B cell (primary cell): Measurements from ENCODE around the gene KRT14. TPM values are rescaled to one million over a fixed set of nuclear protein-coding genes. Genes with fewer than 3 reads are reported as not detected.

Source experiments
- ATAC-seq: fragments of 200-7000 bp; cut with Tn5 transposase; one replicate; pipeline ENCODE4 v1.10.0; 2021; ENCODE audit warnings: low read depth, mild to moderate bottlenecking, moderate number of reproducible peaks, moderate library complexity
- CTCF ChIA-PET: fragments of 350-600 bp; sonication (Branson Sonifier 250); formaldehyde crosslinking; loops from one replicate; lab custom pipeline; 2021; ENCODE audit warnings: antibody characterized with exemption, inconsistent platforms; lab: Charles Lee
- POLR2A ChIA-PET: fragments of 350-600 bp; sonication (Branson Sonifier 250); formaldehyde crosslinking; loops from one replicate; lab custom pipeline; 2021; ENCODE audit warnings: antibody characterized with exemption; lab: Charles Lee
- DNase-seq: peaks from one replicate; pipeline ENCODE4 v3.0.0; 2013
- H2AFZ ChIP-seq: 2 replicates; pipeline ENCODE4 v1.6.1; 2012; ENCODE audit warnings: mild to moderate bottlenecking, low read depth, low read length; ENCODE audit not compliant: insufficient read depth, poor library complexity, severe bottlenecking
- H3K27ac ChIP-seq, 2 donors: 1 replicate in 1 of 2; 2 replicates in 1 of 2; pipeline ENCODE4 v1.5.1; 2012 to 2013; ENCODE audit warnings: low read length in 2 of 2, mild to moderate bottlenecking in 2 of 2, moderate library complexity in 1 of 2
- H3K27me3 ChIP-seq, 4 experiments: fragments of 200-600 bp in 1 of 4; sonication (generic) in 1 of 4; replicated peaks in 1 of 4; 1 replicate in 2 of 4; 2 replicates in 2 of 4; pipeline versions ENCODE4 v1.6.1 to v1.7.0; 2013 to 2016; ENCODE audit warnings: low read length in 3 of 4, mild to moderate bottlenecking in 2 of 4, mixed read lengths in 1 of 4, moderate library complexity in 1 of 4; ENCODE audit not compliant: insufficient read depth in 4 of 4, control insufficient read depth in 3 of 4; ENCODE audit errors: control extremely low read depth in 1 of 4
- H3K36me3 ChIP-seq, 2 experiments: replicated peaks in 1 of 2; 1 replicate in 1 of 2; 2 replicates in 1 of 2; pipeline versions ENCODE4 v1.6.1 to v1.7.1; 2013; ENCODE audit warnings: low read length in 1 of 2; ENCODE audit not compliant: insufficient read depth in 2 of 2, control insufficient read depth in 1 of 2; ENCODE audit errors: control extremely low read depth in 1 of 2, extremely low read depth in 1 of 2
- H3K4me1 ChIP-seq, 2 donors: fragments of 200-600 bp in 1 of 2; sonication (generic) in 1 of 2; 1 replicate in 1 of 2; 2 replicates in 1 of 2; pipeline versions ENCODE4 v1.5.1 to v1.6.1; 2013 to 2017; ENCODE audit warnings: low read length in 2 of 2; ENCODE audit not compliant: control insufficient read depth in 2 of 2, insufficient read depth in 2 of 2
- H3K4me2 ChIP-seq: replicated peaks from 2 replicates; pipeline ENCODE3; 2012; ENCODE audit warnings: mild to moderate bottlenecking, low read depth, low read length; ENCODE audit not compliant: poor library complexity, severe bottlenecking
- H3K4me3 ChIP-seq, 5 experiments: fragments of 200-600 bp in 1 of 5; sonication (generic) in 1 of 5; 1 replicate in 3 of 5; 2 replicates in 2 of 5; pipeline versions ENCODE4 v1.5.1 to v1.7.0; 2011 to 2016; ENCODE audit warnings: low read length in 4 of 5, mild to moderate bottlenecking in 4 of 5, low read depth in 2 of 5, control low read depth in 1 of 5, moderate library complexity in 1 of 5; ENCODE audit not compliant: insufficient read depth in 1 of 5; ENCODE audit errors: control extremely low read depth in 1 of 5, extremely low read depth in 1 of 5
- H3K79me2 ChIP-seq: fragments of 200-600 bp; sonication (generic); one replicate; pipeline ENCODE4 v1.6.0; 2016; ENCODE audit warnings: low read length; ENCODE audit not compliant: control insufficient read depth, insufficient read depth
- H3K9ac ChIP-seq: fragments of 200-600 bp; sonication (generic); 2 replicates; pipeline ENCODE4 v1.6.1; 2017; ENCODE audit warnings: mild to moderate bottlenecking, low read length, moderate library complexity
- H3K9me3 ChIP-seq, 3 donors: one replicate each; pipeline versions ENCODE4 v1.6.1 to v1.7.1; 2013; ENCODE audit warnings: low read length in 2 of 3; ENCODE audit not compliant: control insufficient read depth in 2 of 3, insufficient read depth in 1 of 3; ENCODE audit errors: control extremely low read depth in 1 of 3
- H4K20me1 ChIP-seq: 2 replicates; pipeline ENCODE4 v1.6.0; 2012; ENCODE audit warnings: mild to moderate bottlenecking, low read length; ENCODE audit not compliant: insufficient read depth, control insufficient read depth, poor library complexity, severe bottlenecking
- H3K27ac Mint-ChIP-seq: one replicate; pipeline ENCODE4 v1.8.0; 2021; ENCODE audit warnings: mixed read lengths
- H3K27me3 Mint-ChIP-seq: one replicate; pipeline ENCODE4 v1.8.0; 2021; ENCODE audit warnings: mixed read lengths
- H3K4me1 Mint-ChIP-seq: one replicate; pipeline ENCODE4 v1.8.0; 2021; ENCODE audit warnings: mixed read lengths
- H3K4me3 Mint-ChIP-seq: one replicate; pipeline ENCODE4 v1.8.0; 2021; ENCODE audit warnings: mixed read lengths
- H3K9me3 Mint-ChIP-seq: one replicate; pipeline ENCODE4 v1.8.0; 2022; ENCODE audit warnings: mixed read lengths; ENCODE audit not compliant: insufficient read depth
- CTCF ChIP-seq: fragments of 200-600 bp; IDR thresholded peaks from one replicate; pipeline ENCODE4 v1.8.0; 2022; ENCODE audit warnings: antibody characterized with exemption, mild to moderate bottlenecking
- EZH2 ChIP-seq: IDR thresholded peaks from 2 replicates; pipeline ENCODE4 v1.6.1; 2012; ENCODE audit warnings: borderline replicate concordance, low read depth, mild to moderate bottlenecking, moderate library complexity, low read length; ENCODE audit not compliant: insufficient read depth, poor library complexity, severe bottlenecking
- WGBS: methylation state at CpG from one replicate; pipeline ENCODE4 v1.1.5; 2013; ENCODE audit warnings: missing lambda C conversion rate; ENCODE audit not compliant: insufficient coverage; 5-methylcytosine and 5-hydroxymethylcytosine counted together
- intact Hi-C: fragments of 100-400 bp; cut with micrococcal nuclease; formaldehyde crosslinking; loops from one replicate; pipeline ENCODE4 v1.10.0; 2022
- polyA plus RNA-seq: library from polyadenylated mRNA; depleted of rRNA; stranded (reverse); fragments of >200 nt; gene quantifications from 2 replicates; pipeline ENCODE4 v1.2.3, GENCODE V29; 2012
- total RNA-seq, 2 donors: library from RNA; stranded (reverse); fragments of 120-200 nt in 1 of 2; gene quantifications; 1 replicate in 1 of 2; 2 replicates in 1 of 2; pipeline versions ENCODE4 v1.2.3 to v1.2.4, GENCODE V29; 2013 to 2022

Gene KRT14
- total and polyA plus RNA-seq, 2 donors (not counting 1 experiment from before 2014, with no cell fraction given), result not detected

- peaks cover 0 to 10% (median 0%) of the 10 kb centered on the region in 3 donors for H3K9me3 ChIP-seq
- no peak overlapping the region for H3K4me3 ChIP-seq
- no peaks in the 10 kb centered on the region for H3K79me2 ChIP-seq
- no peak overlapping the region for H3K4me2 ChIP-seq
- no peak overlapping the region for H3K27ac Mint-ChIP-seq
- ATAC-seq (no peak), DNase-seq (no peak)
- TF ChIP-seq EZH2 (no peak), CTCF (no peak)
- no peaks in the 10 kb centered on the region for H4K20me1 ChIP-seq
- H3K36me3 ChIP-seq, result no peaks in the 10 kb centered on the region
- ChIA-PET CTCF (interaction anchor here (1.8 kb wide), 1 partner anchor 67 kb away, joined by 5 read pairs; no protein-coding TSS in a partner anchor), POLR2A (no interaction called here)
- H3K27me3 Mint-ChIP-seq, result peaks cover 50% of the 10 kb centered on the region
- no peaks in the 10 kb centered on the region for H3K4me1 Mint-ChIP-seq
- no peak overlapping the region for H3K4me3 Mint-ChIP-seq
- WGBS, result 92% methylated on average over 3 of the region's 4 CpGs
- intact Hi-C loops, result no loop called here
- H3K4me1 ChIP-seq, result no peaks in the 10 kb centered on the region
- no peak overlapping the region for H3K27ac ChIP-seq
- H3K9ac ChIP-seq, result no peak overlapping the region
- H3K9me3 Mint-ChIP-seq, result no peaks in the 10 kb centered on the region
- H2AFZ ChIP-seq, result no peak overlapping the region
- H3K27me3 ChIP-seq, result peaks cover 0 to 23% (median 10%) of the 10 kb centered on the region in 4 experiments
Observed at GRCh38 chr17:41581366-41582060, 5.2 kb downstream of the KRT14 start.

GRCh38 chr17:41580687-41581365 lies 5.9 kb downstream of the KRT14 start:
- no peaks in the 10 kb centered on the region for H3K36me3 ChIP-seq
- H3K27ac ChIP-seq, result no peak overlapping the region
- ChIA-PET CTCF (interaction anchor here (1.8 kb wide), 1 partner anchor 68 kb away, joined by 5 read pairs; no protein-coding TSS in a partner anchor), POLR2A (no interaction called here)
- H3K27me3 ChIP-seq, result peaks cover 0 to 23% (median 10%) of the 10 kb centered on the region in 4 experiments
- ATAC-seq, result no peak
- H3K27me3 Mint-ChIP-seq, result peaks cover 55% of the 10 kb centered on the region
- no peaks in the 10 kb centered on the region for H3K4me1 ChIP-seq
- DNase-seq, result no peak
- no peak overlapping the region for H3K4me2 ChIP-seq
- peaks cover 0 to 10% (median 0%) of the 10 kb centered on the region in 3 donors for H3K9me3 ChIP-seq
- H3K4me3 Mint-ChIP-seq, result no peak overlapping the region
- 58% methylated on average over 1 of the region's 1 CpG for WGBS
- intact Hi-C loops, result no loop called here
- H4K20me1 ChIP-seq, result no peaks in the 10 kb centered on the region
- no peak overlapping the region for H3K4me3 ChIP-seq
- H3K27ac Mint-ChIP-seq, result no peak overlapping the region
- H3K9ac ChIP-seq, result no peak overlapping the region
- no peaks in the 10 kb centered on the region for H3K9me3 Mint-ChIP-seq
- no peak for TF ChIP-seq EZH2
- no peak for TF ChIP-seq CTCF
- H2AFZ ChIP-seq, result no peak overlapping the region
- H3K79me2 ChIP-seq, result no peaks in the 10 kb centered on the region
- H3K4me1 Mint-ChIP-seq, result no peaks in the 10 kb centered on the region
